Activated CD4-positive, CD25-positive, alpha-beta regulatory T cell (primary cell): ENCODE results near the gene NPPB.

Experiments
- DNase-seq, 4 experiments: peaks; one replicate each; lab custom pipeline; 2025; lab: John Stamatoyannopoulos, UW

Gene NPPB

DNA sequence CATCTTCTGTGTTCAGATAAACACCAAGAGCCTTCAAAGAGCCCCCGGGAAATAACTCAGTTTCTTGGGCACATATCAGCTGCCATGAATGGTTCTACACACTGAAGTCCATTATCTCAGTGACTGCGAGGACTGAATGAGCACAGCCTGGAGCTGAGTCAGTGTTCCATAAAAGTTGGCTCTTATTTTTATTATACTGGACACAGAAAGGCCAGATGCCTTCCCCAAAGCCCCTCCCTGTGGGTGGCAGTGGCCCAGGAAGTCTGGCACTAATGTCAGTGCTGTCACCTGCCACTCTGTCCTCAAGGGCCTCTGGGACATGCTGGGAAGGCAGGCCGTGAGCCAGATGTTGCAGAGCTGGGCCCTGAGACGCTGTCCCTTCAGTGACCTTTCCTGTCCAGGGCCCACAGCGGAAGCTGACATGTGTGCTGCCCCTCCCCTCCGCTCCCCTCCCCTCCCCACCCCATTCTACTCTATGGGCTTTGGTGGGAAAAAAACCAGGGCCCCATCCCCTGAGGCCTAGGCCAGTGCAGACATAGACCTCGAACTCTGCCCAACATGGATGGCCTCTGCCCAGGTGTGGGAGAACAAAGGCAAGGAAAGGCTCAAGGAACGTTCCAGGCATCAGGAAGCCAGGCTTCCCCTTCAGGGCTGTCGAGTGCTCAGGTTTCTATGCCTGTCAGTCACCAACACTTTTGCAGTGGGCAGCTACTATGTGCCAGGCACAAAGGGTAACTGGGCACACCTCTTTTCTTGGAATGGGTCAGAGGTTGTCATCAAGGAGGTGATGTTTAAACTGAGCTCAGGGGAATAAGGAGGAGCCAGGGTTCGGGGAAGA lies 22.4 kb upstream of the NPPB start:
- DNase-seq: no peak

DNA sequence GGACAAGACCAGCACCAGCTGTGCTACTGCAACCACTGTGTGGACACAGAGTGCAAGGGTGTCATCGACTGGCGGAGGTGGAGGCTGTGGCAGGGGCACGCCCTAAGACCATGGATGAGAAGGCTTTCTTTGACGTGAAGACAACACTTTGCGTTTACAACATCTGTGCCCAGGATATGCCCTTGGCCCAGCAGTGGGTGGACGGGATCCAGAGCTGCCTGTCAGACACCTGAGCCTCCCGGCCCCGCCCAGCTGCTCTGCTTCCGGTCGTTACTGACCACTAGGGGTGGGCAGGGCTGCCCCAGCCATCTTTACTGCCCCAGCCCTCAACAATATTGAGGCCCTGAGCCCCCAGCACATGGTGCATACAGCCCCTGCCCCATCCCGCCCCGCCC lies 21.4 kb upstream of the NPPB start:
- no peak for DNase-seq

DNA sequence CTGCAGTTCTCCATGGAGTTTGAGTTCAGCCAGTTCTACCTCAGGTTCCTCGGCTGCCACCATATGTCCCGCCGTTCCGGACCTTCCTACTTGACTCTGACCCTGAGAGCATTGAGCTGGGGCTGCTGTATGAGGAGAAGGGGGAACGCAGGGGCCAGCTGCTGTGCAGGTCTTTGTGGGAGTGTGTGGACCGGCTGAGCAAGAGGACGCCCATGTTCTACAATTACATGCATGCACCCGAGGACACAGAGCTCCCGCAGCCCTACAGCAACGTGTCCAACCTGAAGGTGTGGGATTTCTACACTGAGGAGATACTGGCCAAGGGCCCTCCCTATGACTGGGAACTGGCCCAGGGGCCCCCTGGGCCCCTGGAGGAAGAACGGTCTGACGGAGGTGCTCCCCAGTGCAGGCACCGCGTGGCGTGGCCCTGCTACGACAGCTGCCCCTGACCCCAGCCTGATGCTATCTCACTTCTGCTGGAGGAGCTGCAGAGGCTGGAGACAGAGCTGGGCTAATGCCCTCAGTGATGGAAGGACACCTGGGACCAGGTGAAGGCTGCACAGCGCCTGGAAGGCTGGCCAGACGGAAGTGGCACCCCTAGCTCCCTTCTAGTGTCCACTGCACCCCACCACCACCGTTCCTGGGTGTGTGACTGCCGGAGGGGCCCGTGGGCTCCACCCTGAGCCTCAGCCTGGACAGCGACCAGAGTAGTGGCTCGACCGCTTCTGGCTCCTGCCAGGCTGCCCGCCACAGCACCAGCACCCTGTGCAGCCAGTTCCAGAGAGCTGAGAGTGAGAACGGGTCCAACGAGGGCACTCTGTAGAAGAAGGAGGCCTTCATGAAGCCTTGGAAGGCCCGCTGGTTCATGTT lies 20.8 kb upstream of the NPPB start:
- no peak for DNase-seq

DNA sequence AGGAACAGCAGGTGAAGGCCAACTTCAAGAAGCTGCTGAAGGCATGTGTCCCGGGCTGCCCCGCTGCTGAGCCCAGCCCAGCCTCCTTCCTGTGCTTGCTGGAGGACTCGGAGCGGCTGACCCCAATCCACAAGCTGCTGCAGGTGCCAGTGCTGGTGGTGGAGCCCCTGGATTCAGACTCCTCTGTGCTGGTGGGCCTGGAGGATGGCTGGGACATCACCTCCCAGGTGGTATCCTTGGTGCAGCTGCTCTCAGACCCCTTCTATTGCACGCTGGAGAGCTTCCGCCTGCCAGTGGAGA lies 20.1 kb upstream of the NPPB start:
- no peak for DNase-seq

DNA sequence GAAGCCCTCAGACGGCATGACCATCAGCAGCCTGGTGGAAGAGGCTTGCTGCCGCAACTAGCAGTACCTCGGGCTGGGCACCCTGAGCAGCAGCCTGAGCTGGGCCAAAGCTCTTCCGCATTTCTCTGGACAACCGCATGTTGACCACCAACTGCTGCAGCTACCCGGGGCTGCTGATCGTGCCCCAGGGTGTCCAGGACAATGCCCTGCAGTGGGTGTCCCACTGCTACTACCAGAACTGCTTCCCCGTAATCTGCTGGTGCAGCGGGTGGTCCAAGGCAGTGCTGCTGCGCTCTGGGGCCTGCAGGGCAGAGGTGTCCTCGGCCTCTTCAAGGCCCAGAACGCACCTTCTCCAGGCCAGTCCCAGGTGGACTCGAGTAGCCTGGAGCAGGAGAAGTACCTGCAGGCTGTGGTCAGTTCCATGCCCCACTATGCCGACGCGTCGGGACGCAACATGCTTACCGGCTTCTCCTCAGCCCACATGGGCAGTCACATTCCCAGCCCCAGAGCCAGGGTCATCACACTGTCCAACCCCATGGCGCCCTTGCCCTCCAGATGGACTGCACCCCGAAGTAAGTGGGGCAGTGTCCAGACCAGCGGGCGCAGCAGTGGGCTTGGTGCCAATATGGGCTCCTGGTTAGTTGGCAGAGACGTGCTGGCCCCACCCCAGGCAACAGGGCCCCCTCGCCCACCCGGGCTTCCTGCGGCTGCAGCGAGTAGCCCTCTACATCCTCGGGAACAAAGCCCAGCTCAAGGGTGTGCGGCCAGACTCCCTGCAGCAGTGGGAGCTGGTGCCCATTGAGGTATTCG lies 19.5 kb upstream of the NPPB start:
- no peak for DNase-seq

DNA sequence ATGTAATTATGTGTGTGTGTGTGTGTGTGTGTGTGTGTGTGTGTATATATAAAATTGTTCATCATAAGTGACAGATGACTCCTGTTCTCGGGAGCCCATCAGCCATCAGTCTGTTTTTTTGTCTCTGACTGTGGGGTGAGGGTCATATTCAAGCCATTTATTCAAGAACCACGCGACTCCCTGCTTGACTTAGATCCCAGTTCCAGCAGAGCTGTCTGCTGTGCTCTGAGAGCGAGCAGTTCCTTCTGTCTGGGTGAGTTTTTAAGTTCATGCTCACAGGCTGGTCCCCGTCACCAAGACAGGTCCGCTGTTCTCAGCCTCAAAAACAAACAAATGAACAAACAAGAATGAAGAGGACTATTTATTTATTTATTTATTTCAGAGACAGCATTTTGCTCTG lies 18.3 kb upstream of the NPPB start:
- no peak for DNase-seq

DNA sequence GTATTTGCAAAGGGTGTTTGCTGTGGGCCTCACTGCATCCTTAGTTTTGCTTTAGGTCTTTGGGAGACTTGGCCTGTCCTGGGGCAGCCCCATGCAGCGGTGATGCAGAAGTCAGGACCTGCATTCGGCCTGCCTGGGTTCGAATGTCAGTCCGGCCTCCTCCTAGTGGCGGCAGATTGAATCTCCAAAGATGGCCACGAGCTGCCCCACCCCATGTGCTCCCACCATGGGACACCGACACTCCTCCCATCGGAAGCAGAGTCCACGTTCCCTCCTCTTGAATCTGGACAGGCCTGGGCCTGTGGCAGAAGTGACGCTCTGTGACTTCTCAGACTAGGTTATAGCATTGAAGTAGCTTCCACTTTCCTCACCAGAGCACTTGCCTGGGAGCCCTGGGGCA lies 16.3 kb upstream of the NPPB start:
- no peak for DNase-seq

DNA sequence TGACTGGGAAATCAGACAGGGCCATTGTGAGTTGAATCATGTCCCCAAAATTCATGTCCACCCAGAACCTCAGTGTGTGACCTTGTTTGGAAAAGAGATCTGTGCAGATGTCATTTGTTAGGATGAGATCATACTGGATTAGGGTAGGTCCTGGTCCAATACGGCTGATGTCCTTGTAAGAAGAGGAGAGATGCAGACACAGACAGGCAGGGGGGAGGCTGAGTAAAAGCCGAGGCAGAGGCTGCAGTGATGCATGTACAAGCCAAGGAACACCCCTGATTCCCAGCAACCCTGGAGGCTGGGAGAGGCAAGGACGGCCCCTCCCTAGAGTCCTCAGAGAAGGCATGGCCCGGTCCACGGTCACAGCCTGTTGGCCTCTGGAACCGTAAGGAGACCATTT lies 15.9 kb upstream of the NPPB start:
- DNase-seq: no peak

DNA sequence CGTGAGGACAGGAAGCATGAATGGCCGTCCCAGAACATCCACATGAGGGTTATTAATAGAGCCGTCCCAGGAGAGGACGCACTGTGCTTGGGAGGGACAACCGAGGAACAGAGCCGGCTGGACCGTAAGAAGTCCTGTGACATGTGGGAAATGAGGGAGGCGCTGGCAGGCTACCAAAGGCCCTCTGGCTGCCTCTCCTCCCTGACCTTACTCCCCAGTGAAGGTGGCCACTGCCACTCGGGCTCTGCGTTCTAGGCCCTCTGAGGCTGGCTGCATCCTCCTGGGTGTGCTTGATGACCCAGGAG lies 15.5 kb upstream of the NPPB start:
- DNase-seq: no peak

DNA sequence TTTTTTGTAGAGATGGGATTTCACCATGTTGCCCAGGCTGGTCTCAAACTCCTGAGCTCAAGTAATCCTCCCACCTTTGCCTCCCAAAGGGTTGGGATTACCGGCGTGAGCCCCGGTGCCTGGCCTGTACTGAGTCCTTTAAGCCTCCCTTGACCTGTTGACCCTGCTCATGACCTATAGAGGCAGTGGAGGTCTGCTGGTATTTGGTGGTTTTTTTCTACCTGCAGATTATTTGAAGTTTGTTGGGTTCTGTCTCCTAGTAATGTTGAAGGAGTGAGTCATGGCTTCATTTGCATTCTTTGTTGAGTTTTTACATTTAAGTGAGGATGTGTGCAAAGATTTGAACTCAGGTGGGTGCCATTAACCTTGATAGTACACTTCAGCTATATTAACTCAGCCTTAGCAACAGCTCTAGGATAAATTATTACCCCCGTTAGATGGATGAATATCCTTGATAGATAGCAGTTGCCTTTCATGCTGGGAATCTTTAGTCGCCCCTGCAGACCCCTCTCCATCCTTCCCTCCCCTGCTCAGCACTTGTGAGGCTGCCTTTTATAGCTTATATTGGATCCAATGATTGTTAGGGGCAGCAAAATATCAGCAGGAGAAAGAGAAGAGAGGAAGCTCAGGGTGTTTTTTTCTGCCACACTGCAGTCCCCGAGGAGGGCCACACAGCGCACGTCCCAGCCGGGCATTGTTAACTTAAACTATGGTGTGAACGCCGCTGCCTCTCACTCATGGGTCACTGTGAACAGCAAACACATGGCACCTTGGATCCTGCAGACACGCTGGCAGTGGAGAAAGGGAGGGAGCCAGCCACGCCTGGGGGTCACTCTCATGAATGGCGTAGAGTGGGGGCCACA lies 14.9 kb upstream of the NPPB start:
- DNase-seq: no peak

DNA sequence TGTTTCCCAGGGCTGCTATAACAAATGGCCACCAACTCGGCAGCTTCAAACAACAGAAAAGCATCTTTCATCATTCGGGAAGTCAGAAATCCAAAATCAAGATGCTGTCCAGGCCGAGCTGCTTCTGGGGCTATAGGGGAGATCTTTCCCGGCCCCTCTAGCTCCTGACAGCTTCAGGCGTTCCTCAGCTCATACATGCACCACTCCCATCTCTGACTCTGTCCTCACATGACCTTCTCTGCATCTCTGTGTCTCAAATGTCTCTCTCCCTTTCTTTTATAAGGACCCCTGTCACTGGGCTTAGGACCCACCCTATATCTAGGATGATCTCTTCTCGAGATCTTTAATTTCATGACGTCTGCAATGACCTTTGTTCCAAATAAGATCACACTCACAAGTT lies 13.8 kb upstream of the NPPB start:
- DNase-seq: no peak

DNA sequence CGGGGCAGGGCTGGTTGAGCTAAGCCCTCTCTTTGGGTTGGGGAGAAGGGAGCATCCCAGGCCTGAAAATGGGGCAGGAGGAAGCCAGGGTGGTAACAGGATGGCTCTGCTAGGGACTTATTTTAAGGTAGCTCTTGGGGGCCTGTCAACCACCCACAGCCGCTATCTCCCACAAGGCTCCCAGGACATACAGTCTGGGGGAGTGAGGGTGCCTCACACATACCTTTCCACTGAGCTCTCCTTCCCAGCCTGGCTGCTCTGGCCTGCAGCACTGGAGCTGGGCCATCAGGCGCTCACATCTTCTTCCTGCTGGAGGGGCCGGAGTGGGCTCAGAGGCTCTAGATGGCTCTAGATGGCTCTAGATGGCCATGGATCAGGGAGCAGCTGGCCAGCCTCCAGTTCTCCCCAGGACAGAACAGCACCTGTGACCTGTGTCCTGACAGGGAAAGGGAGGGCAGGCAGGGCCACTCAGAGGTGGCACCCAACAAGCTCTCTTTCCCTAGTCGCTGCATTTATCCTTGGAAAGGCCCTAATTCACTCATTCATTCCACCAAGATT lies 11.0 kb upstream of the NPPB start:
- no peak for DNase-seq

DNA sequence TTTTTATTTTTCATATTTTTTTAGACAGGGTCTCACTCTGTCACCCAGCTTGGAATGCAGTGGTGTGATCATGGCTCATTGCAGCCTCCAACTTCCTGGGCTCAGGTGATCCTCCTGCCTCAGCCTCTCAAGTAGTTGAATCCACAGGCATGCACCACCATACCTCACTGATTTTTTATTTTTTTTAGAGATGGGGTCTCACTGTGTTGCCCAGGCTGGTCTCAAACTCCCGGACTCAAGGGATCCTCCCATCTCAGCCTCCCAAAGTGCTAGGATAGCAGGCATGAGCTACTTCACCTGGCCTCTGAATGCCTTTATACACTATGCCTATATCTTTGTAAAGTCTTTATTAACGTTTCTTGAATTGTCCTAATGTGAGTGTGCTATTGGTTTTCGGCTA lies 10.4 kb upstream of the NPPB start:
- DNase-seq: no peak

DNA sequence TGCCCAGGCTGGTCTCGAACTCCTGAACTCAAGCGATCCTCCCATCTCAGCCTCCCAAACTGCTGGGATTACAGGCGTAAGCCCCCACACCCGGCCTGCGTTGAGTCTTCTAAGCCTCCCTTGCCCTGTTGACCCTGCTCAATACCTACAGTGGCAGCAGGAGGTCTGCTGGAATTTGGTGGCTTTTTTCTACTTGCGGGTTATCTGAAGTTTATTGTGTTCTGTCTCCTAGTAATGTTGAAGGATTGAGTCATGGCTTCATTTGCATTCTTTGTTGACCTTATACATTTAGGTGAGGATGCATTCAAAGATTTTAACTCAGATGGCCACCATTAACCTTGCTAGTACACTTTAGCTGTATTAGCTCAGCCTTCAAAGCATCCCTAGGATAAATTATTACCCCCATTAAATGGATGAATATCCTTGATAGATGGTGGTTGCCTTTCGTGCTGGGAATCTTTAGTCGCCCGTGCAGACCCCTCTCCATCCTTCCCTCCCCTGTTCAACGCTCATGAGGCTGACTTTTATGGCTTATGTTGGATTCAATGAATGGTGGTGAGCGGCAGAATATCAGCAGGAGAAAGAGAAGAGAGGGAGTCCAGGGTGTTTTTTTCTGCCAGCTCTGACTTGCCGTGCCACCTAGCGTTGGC lies 9.7 kb upstream of the NPPB start:
- DNase-seq: no peak

DNA sequence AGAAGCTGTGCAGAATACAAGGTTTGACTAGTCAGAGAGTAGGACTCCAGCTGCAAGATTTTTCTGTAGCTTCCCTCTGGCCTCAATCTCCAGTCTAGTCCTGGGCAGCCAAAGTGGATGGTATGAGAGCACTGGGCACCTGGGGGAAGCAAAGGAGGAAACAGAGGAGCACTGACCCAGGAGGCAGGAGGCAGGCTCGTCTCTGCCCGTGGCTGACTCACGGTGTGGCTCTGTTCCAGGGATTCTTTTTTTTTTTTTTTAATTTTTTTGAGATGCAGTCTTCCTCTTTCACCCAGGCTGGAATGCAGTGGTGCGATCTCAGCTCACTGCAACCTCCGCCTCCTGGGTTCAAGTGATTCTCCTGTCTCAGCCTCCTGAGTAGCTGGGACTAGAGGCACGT lies 4.1 kb upstream of the NPPB start:
- no peak for DNase-seq

DNA sequence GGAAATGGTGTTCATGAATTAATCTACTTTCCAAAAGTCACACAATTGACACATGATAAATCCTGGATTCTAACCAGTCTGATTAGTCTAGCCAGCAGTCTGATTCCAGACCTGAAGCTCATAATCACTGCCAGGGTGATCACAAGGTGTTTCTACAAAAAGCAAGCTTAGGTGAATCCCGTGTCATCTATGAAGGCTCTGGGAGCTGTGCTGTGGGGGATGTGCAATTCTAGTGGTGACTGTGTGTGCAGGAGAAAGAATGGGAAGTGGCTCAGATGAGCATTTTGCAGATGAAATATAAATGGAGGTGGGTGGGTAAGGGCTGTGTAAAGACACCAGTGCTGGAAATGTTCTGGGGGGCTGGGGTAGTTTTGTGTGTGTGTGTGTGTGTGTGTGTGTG lies 1.8 kb upstream of the NPPB start:
- no peak for DNase-seq

DNA sequence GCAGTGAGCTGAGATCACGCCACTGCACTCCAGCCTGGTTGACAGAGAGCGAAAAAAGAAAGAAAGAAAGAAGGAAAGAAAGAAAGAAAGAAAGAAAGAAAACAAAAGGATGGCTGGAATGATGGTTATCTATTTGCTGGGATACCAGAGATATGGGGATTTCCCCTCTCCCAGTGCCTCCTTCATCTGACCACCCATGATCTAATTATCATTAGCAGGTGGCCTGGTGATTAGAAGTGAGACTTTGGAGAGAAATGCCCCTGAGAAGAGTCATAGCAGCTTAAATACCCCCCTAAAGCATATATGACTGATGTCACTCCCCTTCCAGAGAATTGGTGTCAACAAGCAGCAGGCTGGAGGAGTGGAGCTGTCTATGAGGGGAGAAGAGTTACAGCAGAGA lies 1.3 kb upstream of the NPPB start:
- DNase-seq: no peak

DNA sequence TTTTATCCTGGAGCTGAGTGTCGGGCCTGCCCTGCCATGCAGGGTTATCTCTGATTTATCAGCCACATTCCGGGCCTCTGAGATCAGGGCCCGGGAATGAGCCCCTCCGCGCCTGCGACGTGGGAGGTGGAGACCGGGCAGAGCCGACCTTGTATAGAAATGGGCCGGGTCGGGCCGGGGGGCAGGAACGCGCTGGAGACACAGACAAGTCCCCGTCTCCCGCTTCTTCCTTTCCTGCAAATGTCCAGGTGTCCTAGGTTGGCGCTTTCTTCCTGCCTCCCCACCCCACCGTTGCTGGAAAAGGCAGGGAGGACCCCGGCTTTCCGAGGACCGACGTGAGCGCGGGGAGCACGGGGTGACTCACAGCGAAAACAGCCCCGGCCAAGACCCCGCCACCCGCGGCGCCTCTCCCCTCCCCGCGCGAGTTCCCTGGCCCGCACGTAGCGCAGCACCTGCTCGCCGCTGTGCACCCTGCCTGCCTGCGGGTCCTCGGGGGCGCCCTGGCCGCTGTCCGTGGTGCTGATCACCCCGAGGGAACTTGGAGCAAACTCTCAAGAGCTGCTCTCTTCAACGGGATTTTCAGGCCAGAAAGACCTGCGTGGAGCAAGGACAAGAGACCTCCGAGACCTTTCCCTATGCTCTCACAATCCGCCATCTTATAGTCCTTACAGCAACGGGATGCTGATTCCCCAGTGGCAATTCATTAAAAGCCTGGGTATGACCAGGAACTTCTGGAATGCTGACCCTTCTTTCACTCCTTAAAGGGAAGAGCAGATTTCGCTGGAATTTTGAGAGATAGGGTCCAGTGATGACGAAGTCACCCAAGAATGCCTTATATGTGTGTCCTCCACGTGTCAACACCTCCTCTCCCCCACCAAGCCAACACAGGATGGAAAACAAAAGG lies 475 bp upstream of the NPPB start:
- DNase-seq: peak; percentile 31 to 43 (median 39)

DNA sequence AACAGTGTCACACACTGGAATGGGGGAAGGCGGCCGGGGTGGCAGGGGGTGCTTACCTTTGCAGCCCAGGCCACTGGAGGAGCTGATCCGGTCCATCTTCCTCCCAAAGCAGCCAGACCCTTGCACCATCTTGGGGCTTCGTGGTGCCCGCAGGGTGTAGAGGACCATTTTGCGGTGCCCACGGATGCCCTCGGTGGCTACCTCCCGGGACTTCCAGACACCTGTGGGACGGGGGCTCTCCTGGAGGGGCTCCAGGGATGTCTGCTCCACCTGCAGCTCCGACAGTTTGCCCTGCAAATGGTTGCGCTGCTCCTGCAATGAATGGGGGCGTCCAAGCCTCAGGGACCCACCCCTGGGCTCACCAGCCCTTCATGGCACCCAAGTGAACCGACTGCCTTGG lies 587 bp downstream of the NPPB start:
- no peak for DNase-seq
